Dendritic cell treated with granulocyte-macrophage colony-stimulating factor and Interleukin-4, amounts not matched to agents 40 ng/mL and 50 ng/mL, for 4 days (primary cell): Measurements from ENCODE around the gene GNLY.

ENCODE experiments used
- H3K27ac Mint-ChIP-seq: one replicate; pipeline ENCODE4 v1.8.0; 2022; ENCODE audit warnings: mild to moderate bottlenecking, mixed read lengths
- H3K27me3 Mint-ChIP-seq: one replicate; pipeline ENCODE4 v1.8.0; 2022; ENCODE audit warnings: mild to moderate bottlenecking, mixed read lengths
- H3K36me3 Mint-ChIP-seq: one replicate; pipeline ENCODE4 v1.8.0; 2022; ENCODE audit warnings: low read depth, mixed read lengths
- H3K4me1 Mint-ChIP-seq: one replicate; pipeline ENCODE4 v1.8.0; 2022; ENCODE audit warnings: low read depth, mixed read lengths
- H3K4me3 Mint-ChIP-seq: one replicate; pipeline ENCODE4 v1.8.0; 2022; ENCODE audit warnings: mild to moderate bottlenecking, moderate library complexity, mixed read lengths
- H3K9me3 Mint-ChIP-seq: one replicate; pipeline ENCODE4 v1.8.0; 2022; ENCODE audit warnings: mixed read lengths
- intact Hi-C: fragments of 100-400 bp; cut with micrococcal nuclease; formaldehyde crosslinking; loops from one replicate; pipeline ENCODE4 v1.15.0; 2022

The GNLY gene

GRCh38 chr2:85704038-85704437, 9.9 kb downstream of the GNLY start:
- H3K4me3 Mint-ChIP-seq: no peak overlapping the region
- H3K36me3 Mint-ChIP-seq: no peaks in the 10 kb centered on the region
- H3K4me1 Mint-ChIP-seq: peaks cover 69% of the 10 kb centered on the region
- H3K27ac Mint-ChIP-seq: peak overlapping the region; percentile 86
- intact Hi-C loops: no loop called here
- no peaks in the 10 kb centered on the region for H3K27me3 Mint-ChIP-seq
- H3K9me3 Mint-ChIP-seq: peaks cover 6% of the 10 kb centered on the region

GRCh38 chr2:85704800-85705679, 10.9 kb downstream of the GNLY start:
- Mint-ChIP-seq H3K27me3 (no peaks in the 10 kb centered on the region), H3K36me3 (no peaks in the 10 kb centered on the region), H3K27ac (peak overlapping the region; percentile 86), H3K9me3 (no peaks in the 10 kb centered on the region), H3K4me3 (peak overlapping the region; percentile 13), H3K4me1 (peaks cover 73% of the 10 kb centered on the region)
- intact Hi-C loops: loop anchor here (5.0 kb wide), 1 partner anchor 33 kb away; no protein-coding TSS in a partner anchor

- intact Hi-C loops: loop anchor here (5.0 kb wide), 1 partner anchor 33 kb away; no protein-coding TSS in a partner anchor
- Mint-ChIP-seq H3K36me3 (no peaks in the 10 kb centered on the region), H3K4me1 (peaks cover 77% of the 10 kb centered on the region), H3K27ac (peak overlapping the region; percentile 86), H3K4me3 (no peak overlapping the region), H3K9me3 (no peaks in the 10 kb centered on the region), H3K27me3 (no peaks in the 10 kb centered on the region)
Measured at GRCh38 chr2:85705680-85706039, 11.5 kb downstream of the GNLY start.

GRCh38 chr2:85706063-85706462, 11.9 kb downstream of the GNLY start:
- peak overlapping the region; percentile 86 for H3K27ac Mint-ChIP-seq
- H3K27me3 Mint-ChIP-seq: no peaks in the 10 kb centered on the region
- no peak overlapping the region for H3K4me3 Mint-ChIP-seq
- intact Hi-C loops: loop anchor here (5.0 kb wide), 1 partner anchor 34 kb away; no protein-coding TSS in a partner anchor
- peaks cover 78% of the 10 kb centered on the region for H3K4me1 Mint-ChIP-seq
- H3K9me3 Mint-ChIP-seq: no peaks in the 10 kb centered on the region
- no peaks in the 10 kb centered on the region for H3K36me3 Mint-ChIP-seq

- no peak overlapping the region for H3K4me3 Mint-ChIP-seq
- H3K4me1 Mint-ChIP-seq: peaks cover 84% of the 10 kb centered on the region
- H3K27me3 Mint-ChIP-seq: no peaks in the 10 kb centered on the region
- H3K36me3 Mint-ChIP-seq: no peaks in the 10 kb centered on the region
- no peaks in the 10 kb centered on the region for H3K9me3 Mint-ChIP-seq
- peak overlapping the region; percentile 86 for H3K27ac Mint-ChIP-seq
- intact Hi-C loops: loop anchor here (5.0 kb wide), 1 partner anchor 34 kb away; no protein-coding TSS in a partner anchor
Measured at GRCh38 chr2:85706599-85707296, 12.6 kb downstream of the GNLY start.

GRCh38 chr2:85707304-85707703, 13.1 kb downstream of the GNLY start:
- Mint-ChIP-seq H3K4me3 (no peak overlapping the region), H3K36me3 (no peaks in the 10 kb centered on the region), H3K9me3 (no peaks in the 10 kb centered on the region), H3K4me1 (peaks cover 87% of the 10 kb centered on the region), H3K27me3 (no peaks in the 10 kb centered on the region), H3K27ac (peak overlapping the region; percentile 86)
- intact Hi-C loops: loop anchor here (5.0 kb wide), 1 partner anchor 35 kb away; no protein-coding TSS in a partner anchor

GRCh38 chr2:85708641-85709040, 14.5 kb downstream of the GNLY start:
- intact Hi-C loops: loop anchor here (5.0 kb wide), 1 partner anchor 36 kb away; no protein-coding TSS in a partner anchor
- H3K4me1 Mint-ChIP-seq: peaks cover 87% of the 10 kb centered on the region

GRCh38 chr2:85709401-85709811, 15.2 kb downstream of the GNLY start:
- peaks cover 87% of the 10 kb centered on the region for H3K4me1 Mint-ChIP-seq
- no peak overlapping the region for H3K4me3 Mint-ChIP-seq
- H3K9me3 Mint-ChIP-seq: no peaks in the 10 kb centered on the region
- no peaks in the 10 kb centered on the region for H3K36me3 Mint-ChIP-seq
- no peak overlapping the region for H3K27ac Mint-ChIP-seq
- no peaks in the 10 kb centered on the region for H3K27me3 Mint-ChIP-seq
- intact Hi-C loops: loop anchor here (5.0 kb wide), 1 partner anchor 37 kb away; no protein-coding TSS in a partner anchor

More at GRCh38 chr2:85708641-85709040, 14.5 kb downstream of the GNLY start:
- H3K27ac Mint-ChIP-seq: no peak overlapping the region
- H3K4me3 Mint-ChIP-seq: no peak overlapping the region
- H3K9me3 Mint-ChIP-seq: no peaks in the 10 kb centered on the region
- H3K27me3 Mint-ChIP-seq: no peaks in the 10 kb centered on the region
- no peaks in the 10 kb centered on the region for H3K36me3 Mint-ChIP-seq

- H3K9me3 Mint-ChIP-seq: no peaks in the 10 kb centered on the region
- H3K27ac Mint-ChIP-seq: peak overlapping the region; percentile 94
- intact Hi-C loops: loop anchor here (5.0 kb wide), 1 partner anchor 74 kb away; no protein-coding TSS in a partner anchor
- peak overlapping the region; percentile 60 for H3K4me3 Mint-ChIP-seq
- H3K36me3 Mint-ChIP-seq: no peaks in the 10 kb centered on the region
- H3K4me1 Mint-ChIP-seq: peaks cover 84% of the 10 kb centered on the region
- no peaks in the 10 kb centered on the region for H3K27me3 Mint-ChIP-seq
Measured at GRCh38 chr2:85710687-85711577, 16.8 kb downstream of the GNLY start.

GRCh38 chr2:85711578-85712060, 17.5 kb downstream of the GNLY start:
- H3K27ac Mint-ChIP-seq: peak overlapping the region; percentile 94
- no peaks in the 10 kb centered on the region for H3K36me3 Mint-ChIP-seq
- H3K27me3 Mint-ChIP-seq: no peaks in the 10 kb centered on the region
- H3K4me1 Mint-ChIP-seq: peaks cover 84% of the 10 kb centered on the region
- peak overlapping the region; percentile 60 for H3K4me3 Mint-ChIP-seq
- intact Hi-C loops: loop anchor here (5.0 kb wide), 1 partner anchor 74 kb away; no protein-coding TSS in a partner anchor
- H3K9me3 Mint-ChIP-seq: no peaks in the 10 kb centered on the region

GRCh38 chr2:85712336-85712735, 18.2 kb downstream of the GNLY start:
- Mint-ChIP-seq H3K27me3 (no peaks in the 10 kb centered on the region), H3K4me3 (peak overlapping the region; percentile 55), H3K36me3 (no peaks in the 10 kb centered on the region), H3K4me1 (peaks cover 79% of the 10 kb centered on the region), H3K9me3 (no peaks in the 10 kb centered on the region), H3K27ac (peak overlapping the region; percentile 94)
- intact Hi-C loops: loop anchor here (5.0 kb wide), 1 partner anchor 75 kb away; no protein-coding TSS in a partner anchor

GRCh38 chr2:85712849-85713612, 18.9 kb downstream of the GNLY start:
- Mint-ChIP-seq H3K36me3 (no peaks in the 10 kb centered on the region), H3K9me3 (no peaks in the 10 kb centered on the region), H3K4me3 (no peak overlapping the region), H3K27ac (peak overlapping the region; percentile 94), H3K27me3 (no peaks in the 10 kb centered on the region), H3K4me1 (peaks cover 80% of the 10 kb centered on the region)
- intact Hi-C loops: loop anchor here (5.0 kb wide), 1 partner anchor 76 kb away; no protein-coding TSS in a partner anchor
